ENCODE measurements around the gene CDH4.

CDH4 gene

DNA sequence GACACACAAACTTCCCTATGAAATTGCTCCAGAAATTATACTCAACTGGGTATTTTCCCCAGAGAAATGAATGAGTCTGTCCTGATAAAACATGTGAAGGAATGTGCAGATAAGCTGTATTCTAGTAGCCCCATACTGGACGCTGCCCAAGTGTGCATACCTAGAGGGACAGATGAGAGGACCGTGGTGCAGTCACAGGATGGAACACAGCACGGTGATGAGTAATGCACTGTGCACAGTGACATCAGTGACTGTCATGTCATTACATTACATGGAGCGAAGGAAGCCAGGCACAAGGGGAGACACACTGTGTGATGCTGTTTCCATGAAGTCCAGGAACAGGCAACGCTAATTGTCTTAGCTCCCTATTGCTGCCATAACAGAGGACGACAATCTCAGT is 155.5 kb downstream of the CDH4 start:
- TF ChIP-seq CTCF (IDR thresholded peaks at IDR 0.05): no peak
- no peak overlapping the region for H3K27ac ChIP-seq
- H3K27me3 ChIP-seq: no peaks in the 10 kb centered on the region
- no peaks in the 10 kb centered on the region for H3K9me3 ChIP-seq
- no peaks in the 10 kb centered on the region for H3K36me3 ChIP-seq
- no peak overlapping the region for H3K4me3 ChIP-seq (ENCODE audit: low read depth in 1 of 2, low read length in 1 of 2)
- no peaks in the 10 kb centered on the region for H3K4me1 ChIP-seq (ENCODE audit: control insufficient read depth in 1 of 2, insufficient read depth in 1 of 2, low read depth in 1 of 2, low read length in 1 of 2)

DNA sequence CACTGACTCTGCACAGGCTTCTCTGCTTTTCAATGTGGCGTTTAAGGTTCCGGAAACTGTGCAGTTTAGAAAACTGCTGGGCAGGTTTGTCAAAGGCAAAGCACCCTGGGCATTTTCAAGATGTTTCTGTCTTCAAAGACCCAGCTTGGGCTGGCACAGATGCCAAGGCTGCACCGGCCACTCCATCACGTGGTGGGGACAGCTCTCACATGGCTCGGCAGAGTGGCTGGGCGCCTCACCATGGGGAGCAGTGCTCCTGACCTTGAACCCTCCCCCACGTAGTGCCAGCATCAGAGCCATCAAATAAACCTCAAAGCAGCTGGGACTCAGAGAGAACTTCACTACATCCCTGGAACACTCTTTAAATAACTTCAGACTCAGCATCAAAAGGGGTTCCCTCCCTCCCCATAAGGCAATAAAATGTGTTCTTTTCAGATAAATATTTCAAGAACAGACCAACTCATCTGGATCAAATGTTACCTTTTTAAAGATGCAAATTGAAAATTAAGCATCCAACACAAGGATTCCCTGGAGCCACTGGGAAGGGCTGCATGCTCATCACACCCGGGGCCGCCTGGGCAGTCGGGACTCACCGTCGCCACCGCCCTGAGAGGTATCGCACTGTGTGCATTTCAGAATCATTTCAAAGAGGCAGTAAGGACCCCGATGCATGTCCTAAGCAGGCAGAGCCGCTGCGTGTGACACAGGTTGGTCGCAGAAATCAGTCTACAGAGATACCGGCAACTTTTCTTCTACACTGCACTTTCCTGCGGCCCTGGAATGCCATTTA is 157.1 kb downstream of the CDH4 start:
- H3K9me3 ChIP-seq: no peaks in the 10 kb centered on the region
- H3K4me1 ChIP-seq (ENCODE audit: control insufficient read depth in 1 of 2, insufficient read depth in 1 of 2, low read depth in 1 of 2, low read length in 1 of 2): no peaks in the 10 kb centered on the region

DNA sequence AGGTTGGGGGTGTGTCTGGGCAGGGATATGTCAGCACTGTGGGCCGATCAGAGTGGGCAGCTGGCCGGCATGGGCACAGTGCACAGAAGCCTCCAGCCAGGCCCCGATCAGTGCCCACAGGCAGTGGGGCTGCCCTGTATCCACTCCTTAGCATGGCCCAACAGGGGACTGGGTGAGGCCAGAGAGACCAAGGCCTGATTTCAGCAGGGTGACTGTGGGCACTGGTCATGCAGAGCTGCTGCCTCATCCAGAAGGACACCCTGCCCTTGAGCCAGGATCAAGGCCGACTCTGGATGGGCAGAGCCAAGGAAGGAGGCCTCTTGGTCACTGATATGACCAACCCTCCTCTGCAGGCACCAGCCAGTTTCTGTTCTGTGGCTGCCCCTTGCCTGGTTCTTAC is 159.7 kb downstream of the CDH4 start:
- no peak for TF ChIP-seq CTCF (IDR thresholded peaks at IDR 0.05)
- Histone ChIP-seq H3K36me3 (no peaks in the 10 kb centered on the region), H3K4me3 (ENCODE audit: low read depth in 1 of 2, low read length in 1 of 2) (no peak overlapping the region), H3K27me3 (no peaks in the 10 kb centered on the region), H3K9me3 (no peaks in the 10 kb centered on the region), H3K27ac (no peak overlapping the region), H3K4me1 (ENCODE audit: control insufficient read depth in 1 of 2, insufficient read depth in 1 of 2, low read depth in 1 of 2, low read length in 1 of 2) (no peaks in the 10 kb centered on the region)

More for the DNA sequence above, 157.1 kb downstream of the CDH4 start:
- H3K36me3 ChIP-seq: no peaks in the 10 kb centered on the region
- H3K4me3 ChIP-seq (ENCODE audit: low read depth in 1 of 2, low read length in 1 of 2): no peak overlapping the region
- H3K27ac ChIP-seq: no peak overlapping the region
- no peaks in the 10 kb centered on the region for H3K27me3 ChIP-seq
- TF ChIP-seq CTCF (IDR thresholded peaks at IDR 0.05): no peak

DNA sequence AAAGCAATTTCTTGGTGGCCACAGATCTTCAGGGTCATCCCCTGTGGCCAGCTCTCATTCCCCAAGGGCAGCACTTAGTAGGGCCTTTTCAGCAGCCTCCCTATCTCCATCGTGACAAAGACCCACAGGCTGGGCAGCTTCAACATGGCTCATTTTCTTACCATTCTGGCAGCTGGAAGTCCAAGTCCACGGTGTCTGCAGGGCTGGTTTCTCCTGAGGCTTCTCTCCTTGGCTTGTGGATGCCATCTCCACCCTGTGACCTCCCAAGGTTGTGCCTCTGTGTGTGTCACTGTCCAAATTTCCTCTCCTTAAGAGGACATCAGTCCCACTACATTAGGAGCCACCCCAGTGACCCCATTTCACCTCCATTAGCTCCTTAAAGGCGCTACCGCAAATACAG is 161.7 kb downstream of the CDH4 start:
- no peak overlapping the region for H3K27ac ChIP-seq
- H3K4me3 ChIP-seq (ENCODE audit: low read depth in 1 of 2, low read length in 1 of 2): no peak overlapping the region
- no peaks in the 10 kb centered on the region for H3K36me3 ChIP-seq
- TF ChIP-seq CTCF (IDR thresholded peaks at IDR 0.05): no peak
- H3K9me3 ChIP-seq: no peaks in the 10 kb centered on the region
- no peaks in the 10 kb centered on the region for H3K27me3 ChIP-seq
- H3K4me1 ChIP-seq (ENCODE audit: control insufficient read depth in 1 of 2, insufficient read depth in 1 of 2, low read depth in 1 of 2, low read length in 1 of 2): no peaks in the 10 kb centered on the region

DNA sequence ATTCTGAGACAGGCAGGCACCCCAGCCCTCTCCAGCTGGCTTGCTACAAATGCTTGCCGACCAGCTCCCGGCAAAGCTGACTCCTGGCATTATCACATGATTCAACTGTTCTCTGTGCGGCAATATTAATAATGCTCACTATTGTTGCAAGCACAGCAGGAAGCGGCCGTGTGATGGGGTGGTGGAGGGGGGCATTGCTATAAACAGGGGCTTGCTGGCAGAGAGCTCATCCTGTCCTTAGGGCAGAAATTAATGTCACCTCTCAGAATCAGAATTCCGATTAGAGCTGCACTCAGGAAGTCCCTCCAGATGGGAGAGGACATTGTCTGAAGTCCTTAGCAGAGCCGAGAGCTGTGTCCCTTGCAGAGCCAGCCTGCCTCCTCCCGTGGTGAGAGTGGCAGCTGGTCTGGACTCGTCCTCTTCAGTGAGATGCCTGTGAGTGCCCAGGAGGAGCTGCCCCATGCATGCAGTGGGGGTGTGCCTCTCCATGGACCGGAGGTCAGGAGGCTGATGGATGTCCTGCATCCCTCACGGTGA is 162.5 kb downstream of the CDH4 start:
- no peak for TF ChIP-seq CTCF (IDR thresholded peaks at IDR 0.05)
- Histone ChIP-seq H3K4me3 (ENCODE audit: low read depth in 1 of 2, low read length in 1 of 2) (no peak overlapping the region), H3K9me3 (no peaks in the 10 kb centered on the region), H3K27ac (no peak overlapping the region), H3K27me3 (no peaks in the 10 kb centered on the region), H3K36me3 (no peaks in the 10 kb centered on the region), H3K4me1 (ENCODE audit: control insufficient read depth in 1 of 2, insufficient read depth in 1 of 2, low read depth in 1 of 2, low read length in 1 of 2) (no peaks in the 10 kb centered on the region)
